Smooth muscle cell (in vitro differentiated cells): ENCODE results near the gene LRRC8E. TPM values are rescaled to one million over a fixed set of nuclear protein-coding genes. Genes with fewer than 3 reads are reported as not detected.
A peak's percentile ranks its signal among the peaks of the same experiment; 100 is the strongest.

ENCODE experiments used
- DNase-seq: peaks from one replicate; lab custom pipeline; 2025; ENCODE audit not compliant: unreplicated experiment; lab: John Stamatoyannopoulos, UW
- H2AFZ ChIP-seq: fragments of 200-600 bp; sonication (generic); 2 replicates; pipeline ENCODE4 v1.6.0; 2016; ENCODE audit warnings: antibody characterized with exemption, low read depth, mild to moderate bottlenecking
- H3F3A ChIP-seq: fragments of 200-600 bp; sonication (generic); 2 replicates; pipeline ENCODE4 v1.6.0; 2017; ENCODE audit warnings: antibody characterized with exemption, low read depth
- H3K27ac ChIP-seq: fragments of 200-600 bp; sonication (generic); 2 replicates; pipeline ENCODE4 v1.5.1; 2016; ENCODE audit warnings: low read depth, mild to moderate bottlenecking
- H3K27me3 ChIP-seq: fragments of 200-600 bp; sonication (generic); 2 replicates; pipeline ENCODE4 v1.6.1; 2016; ENCODE audit warnings: low read depth, mild to moderate bottlenecking
- H3K36me3 ChIP-seq: fragments of 200-600 bp; sonication (generic); 2 replicates; pipeline ENCODE4 v1.5.1; 2016; ENCODE audit warnings: low read depth
- H3K4me1 ChIP-seq: fragments of 200-600 bp; sonication (generic); 2 replicates; pipeline ENCODE4 v1.5.1; 2016; ENCODE audit warnings: low read depth
- H3K4me2 ChIP-seq: fragments of 200-600 bp; sonication (generic); 2 replicates; pipeline ENCODE4 v1.6.0; 2016; ENCODE audit warnings: mild to moderate bottlenecking
- H3K4me3 ChIP-seq: fragments of 200-600 bp; sonication (generic); 2 replicates; pipeline ENCODE4 v1.5.1; 2016; ENCODE audit warnings: mild to moderate bottlenecking
- H3K79me2 ChIP-seq: fragments of 200-600 bp; sonication (generic); 2 replicates; pipeline ENCODE4 v1.6.0; 2016; ENCODE audit warnings: low read depth, mild to moderate bottlenecking
- H3K9ac ChIP-seq: fragments of 200-600 bp; sonication (generic); 2 replicates; pipeline ENCODE4 v1.6.0; 2016; ENCODE audit warnings: low read depth
- H3K9me3 ChIP-seq: fragments of 200-600 bp; sonication (generic); replicated peaks from 2 replicates; pipeline ENCODE4 v1.5.1; 2016; ENCODE audit warnings: low read depth
- H4K20me1 ChIP-seq: fragments of 200-600 bp; sonication (generic); 2 replicates; pipeline ENCODE4 v1.6.0; 2016; ENCODE audit warnings: low read depth
- WGBS: methylation state at CpG from one replicate; pipeline ENCODE4 v1.1.7; 2016; ENCODE audit warnings: low lambda C conversion rate; 5-methylcytosine and 5-hydroxymethylcytosine counted together
- polyA plus RNA-seq: library from polyadenylated mRNA; unstranded; fragments of >200 nt; fragmentation: Nextera tagmentation; extraction: Ambion mirVana; gene quantifications from 2 replicates; pipeline ENCODE4 v1.2.1, GENCODE V29; 2016
- total RNA-seq: library from RNA; depleted of rRNA; stranded (reverse); fragments of >200 nt; gene quantifications from 2 replicates; pipeline ENCODE4 v1.2.3, GENCODE V29; 2014
- TF ChIP-seq, protein P1 (sequence below): fragments of 200-600 bp; sonication (generic); IDR thresholded peaks from 2 replicates; pipeline ENCODE4 v1.5.1; 2017; ENCODE audit warnings: borderline replicate concordance, mild to moderate bottlenecking, antibody characterized with exemption; ENCODE audit not compliant: insufficient read depth, poor library complexity, severe bottlenecking

LRRC8E gene
- total and polyA plus RNA-seq, 2 experiments from 2014 or later = 7.4 to 7.8 TPM

DNA sequence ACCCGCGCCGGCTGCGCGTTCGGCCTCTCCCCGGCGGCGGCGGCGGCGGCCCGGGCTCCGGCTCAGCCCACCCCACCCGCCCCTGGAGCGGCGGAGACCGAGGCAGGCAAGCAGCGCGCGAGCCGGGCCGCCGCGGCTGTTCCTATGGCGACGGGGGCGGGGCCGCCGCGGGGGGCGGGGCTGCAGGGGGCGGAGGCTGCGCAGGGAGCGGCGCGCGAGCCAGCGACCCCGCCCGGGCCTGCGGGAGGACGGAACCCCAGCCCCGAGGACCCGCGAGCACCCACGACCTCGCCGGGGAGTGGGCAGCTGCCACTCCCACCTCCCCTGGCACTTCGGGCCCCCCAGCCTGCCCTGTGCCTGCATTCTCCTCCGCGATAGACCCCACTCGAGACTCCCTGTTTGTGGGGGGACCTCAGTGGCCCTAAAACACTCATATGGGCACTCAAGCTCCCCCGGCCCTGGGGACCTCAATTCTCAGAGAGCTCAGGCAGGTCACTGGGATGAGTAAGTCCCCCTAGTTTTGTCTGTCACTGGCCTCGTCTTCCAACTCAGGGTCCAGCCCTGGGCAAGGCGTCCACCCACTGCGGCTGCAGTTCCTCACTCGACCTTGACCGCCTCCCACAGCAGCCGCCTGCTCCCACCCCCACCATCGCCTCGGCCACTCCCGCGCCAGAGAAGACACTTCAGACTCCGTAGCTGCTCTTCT is 37.9 kb downstream of the LRRC8E start, which contains the start of gene CTXN1:
TSS of gene CTXN1 (minus strand) at position 115 of the 706 bp plus-strand sequence. CDS start 597 bp downstream, outside the sequence.
- Histone ChIP-seq H3K36me3 (no peaks in the 10 kb centered on the region), H4K20me1 (peaks cover 8% of the 10 kb centered on the region), H3K79me2 (no peaks in the 10 kb centered on the region), H3K27ac (no peak within 1 kb of the TSS), H2AFZ (no peak within 1 kb of the TSS), H3K4me2 (peak within 1 kb of the TSS; percentile 88), H3K4me3 (peak within 1 kb of the TSS; percentile 48), H3F3A (peaks cover 10% of the 10 kb centered on the region), H3K9ac (no peak within 1 kb of the TSS), H3K9me3 (no peaks in the 10 kb centered on the region), H3K27me3 (no peaks in the 10 kb centered on the region), H3K4me1 (no peaks in the 10 kb centered on the region)
- DNase-seq = peak; percentile 39
- TF ChIP-seq, protein P1, sequence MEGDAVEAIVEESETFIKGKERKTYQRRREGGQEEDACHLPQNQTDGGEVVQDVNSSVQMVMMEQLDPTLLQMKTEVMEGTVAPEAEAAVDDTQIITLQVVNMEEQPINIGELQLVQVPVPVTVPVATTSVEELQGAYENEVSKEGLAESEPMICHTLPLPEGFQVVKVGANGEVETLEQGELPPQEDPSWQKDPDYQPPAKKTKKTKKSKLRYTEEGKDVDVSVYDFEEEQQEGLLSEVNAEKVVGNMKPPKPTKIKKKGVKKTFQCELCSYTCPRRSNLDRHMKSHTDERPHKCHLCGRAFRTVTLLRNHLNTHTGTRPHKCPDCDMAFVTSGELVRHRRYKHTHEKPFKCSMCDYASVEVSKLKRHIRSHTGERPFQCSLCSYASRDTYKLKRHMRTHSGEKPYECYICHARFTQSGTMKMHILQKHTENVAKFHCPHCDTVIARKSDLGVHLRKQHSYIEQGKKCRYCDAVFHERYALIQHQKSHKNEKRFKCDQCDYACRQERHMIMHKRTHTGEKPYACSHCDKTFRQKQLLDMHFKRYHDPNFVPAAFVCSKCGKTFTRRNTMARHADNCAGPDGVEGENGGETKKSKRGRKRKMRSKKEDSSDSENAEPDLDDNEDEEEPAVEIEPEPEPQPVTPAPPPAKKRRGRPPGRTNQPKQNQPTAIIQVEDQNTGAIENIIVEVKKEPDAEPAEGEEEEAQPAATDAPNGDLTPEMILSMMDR = no peak
- WGBS = 5% methylated on average over 13 of the region's 65 CpGs

DNA sequence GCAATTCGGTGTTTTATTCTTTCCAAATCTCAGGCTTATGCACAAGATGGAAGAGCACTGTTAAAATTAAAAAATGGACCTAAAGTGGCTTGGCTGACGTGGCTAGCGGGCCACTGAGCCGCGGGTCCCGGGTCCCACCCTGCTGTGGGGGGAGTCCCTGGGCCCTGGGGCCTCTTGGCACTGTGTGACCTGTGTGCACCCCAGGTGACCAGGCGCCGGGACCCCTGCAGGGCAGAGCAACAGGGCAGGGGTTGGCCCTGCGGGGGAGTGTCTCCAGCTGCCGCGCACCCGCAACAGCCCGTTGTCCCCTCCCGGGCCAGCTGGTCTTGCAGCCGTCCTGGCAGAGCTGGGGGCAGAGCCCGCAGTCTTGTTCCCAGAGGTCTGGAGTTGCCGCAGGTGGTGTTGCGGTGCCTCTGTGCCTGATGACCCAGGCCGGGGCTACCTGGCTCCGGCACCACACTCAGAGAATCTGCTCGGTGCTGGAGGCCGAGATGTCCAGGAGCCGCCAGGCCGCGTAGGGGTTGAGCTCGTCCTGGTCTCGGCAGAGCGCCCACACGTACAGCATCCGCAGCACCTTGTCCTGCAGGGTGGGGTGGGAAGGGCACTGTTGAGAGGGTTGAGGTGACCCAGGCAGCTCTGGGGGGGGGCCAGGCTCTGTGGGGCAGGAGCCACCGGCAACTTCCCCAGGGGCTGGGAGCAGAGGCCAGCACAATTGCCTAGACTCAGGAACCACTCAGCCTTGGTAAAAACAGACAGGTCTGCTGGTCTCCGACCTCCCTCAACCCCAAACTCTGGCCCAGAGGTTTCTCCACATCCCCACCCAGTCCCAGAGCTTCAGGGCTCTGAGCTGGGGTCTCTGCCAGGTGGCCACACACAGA is 38.7 kb downstream of the LRRC8E start:
- no peaks in the 10 kb centered on the region for H3K36me3 ChIP-seq
- H3F3A ChIP-seq = peaks cover 10% of the 10 kb centered on the region
- 93% methylated on average over 26 of the region's 32 CpGs for WGBS
- peaks cover 4% of the 10 kb centered on the region for H4K20me1 ChIP-seq
- H3K9me3 ChIP-seq = no peaks in the 10 kb centered on the region
- H3K9ac ChIP-seq = no peak overlapping the region
- H3K4me2 ChIP-seq = peak overlapping the region; percentile 88
- H3K4me3 ChIP-seq = no peak overlapping the region
- no peaks in the 10 kb centered on the region for H3K4me1 ChIP-seq
- no peaks in the 10 kb centered on the region for H3K27me3 ChIP-seq
- TF ChIP-seq, protein P1 = no peak
- no peak for DNase-seq
- no peaks in the 10 kb centered on the region for H3K79me2 ChIP-seq
- no peak overlapping the region for H2AFZ ChIP-seq
- H3K27ac ChIP-seq = no peak overlapping the region

DNA sequence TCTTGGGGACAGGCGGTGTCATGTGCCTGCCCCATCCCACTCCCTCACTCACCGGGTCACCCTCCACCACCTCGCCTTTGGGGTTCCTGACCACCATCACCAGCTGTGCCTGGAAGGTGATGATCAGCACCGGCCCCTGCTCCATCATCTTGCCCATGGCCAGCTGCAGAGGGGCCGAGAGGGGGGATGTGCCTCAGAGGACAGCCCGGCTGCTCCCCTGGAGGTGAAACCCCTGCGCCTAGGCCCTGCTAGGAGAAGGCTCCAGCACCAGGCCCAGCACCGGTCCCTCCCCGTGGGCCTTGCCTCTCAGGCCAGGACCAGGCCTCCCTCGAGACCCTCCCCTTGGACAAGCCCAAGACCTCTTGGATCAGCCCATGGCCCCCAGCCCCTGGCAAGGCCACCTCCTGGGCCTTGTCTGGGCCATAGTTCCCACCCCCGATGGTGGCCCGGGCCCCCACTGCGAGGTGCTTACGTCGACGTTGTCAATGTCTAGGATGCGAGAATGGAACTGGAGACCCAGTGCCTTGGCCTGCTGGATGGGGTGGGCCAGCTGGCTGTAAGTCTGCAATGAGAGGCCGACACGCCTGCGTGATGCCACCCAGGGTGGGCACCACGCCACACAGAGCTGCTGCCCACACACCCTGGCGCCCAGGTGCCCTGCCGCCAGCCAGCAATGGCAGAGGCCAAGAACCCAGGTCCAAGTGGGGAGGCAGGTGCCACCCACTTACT is 39.5 kb downstream of the LRRC8E start:
- Histone ChIP-seq H3K27me3 (no peaks in the 10 kb centered on the region), H3K36me3 (no peaks in the 10 kb centered on the region), H2AFZ (no peak overlapping the region), H4K20me1 (peaks cover 4% of the 10 kb centered on the region), H3K9me3 (no peaks in the 10 kb centered on the region), H3K4me1 (no peaks in the 10 kb centered on the region), H3K27ac (peak overlapping the region; percentile 85), H3F3A (peaks cover 10% of the 10 kb centered on the region), H3K79me2 (no peaks in the 10 kb centered on the region), H3K4me2 (peak overlapping the region; percentile 44), H3K9ac (no peak overlapping the region), H3K4me3 (no peak overlapping the region)
- 97% methylated on average over 23 of the region's 23 CpGs for WGBS
- DNase-seq = no peak
- TF ChIP-seq, protein P1 = no peak
